ENCODE results near the gene SPOCK3.

GRCh38 chr4:167171928-167172327, 62.4 kb downstream of the SPOCK3 start:
- TF ChIP-seq FOXP2 (optimal IDR thresholded peaks at IDR 0.05; ENCODE audit: control extremely low read depth, extremely low read length, insufficient read depth) (no peak), POLR2AphosphoS5 (IDR thresholded peaks at IDR 0.05; ENCODE audit: borderline replicate concordance, low read depth, low read length) (no peak)
